Trophoblast cell (in vitro differentiated cells and primary cell): ENCODE results near the gene TRAPPC1.

Experiments used
- DNase-seq, 2 donors: peaks; one replicate each; pipeline ENCODE4 v3.0.0-alpha.2; 2016
- H2AFZ ChIP-seq: 2 replicates; pipeline ENCODE4 v1.6.1; 2013; ENCODE audit warnings: low read length, moderate library complexity, mild to moderate bottlenecking; ENCODE audit not compliant: insufficient read depth, poor library complexity
- H2AK5ac ChIP-seq: 2 replicates; pipeline ENCODE4 v1.6.1; 2013; ENCODE audit warnings: mild to moderate bottlenecking, low read length
- H2BK120ac ChIP-seq: 2 replicates; pipeline ENCODE4 v1.6.1; 2013; ENCODE audit warnings: low read length, mild to moderate bottlenecking, moderate library complexity; ENCODE audit not compliant: insufficient read depth, poor library complexity
- H2BK12ac ChIP-seq: 2 replicates; pipeline ENCODE4 v1.6.1; 2013; ENCODE audit warnings: mild to moderate bottlenecking, low read length, moderate library complexity
- H2BK5ac ChIP-seq: 2 replicates; pipeline ENCODE4 v1.6.1; 2013; ENCODE audit warnings: low read length, low read depth, moderate library complexity, mild to moderate bottlenecking; ENCODE audit not compliant: poor library complexity
- H3K14ac ChIP-seq: 2 replicates; pipeline ENCODE4 v1.6.1; 2013; ENCODE audit warnings: mild to moderate bottlenecking, low read length
- H3K18ac ChIP-seq: 2 replicates; pipeline ENCODE4 v1.6.1; 2013; ENCODE audit warnings: mild to moderate bottlenecking, low read length
- H3K23ac ChIP-seq: 2 replicates; pipeline ENCODE4 v1.6.1; 2013; ENCODE audit warnings: low read length
- H3K27ac ChIP-seq: 2 replicates; pipeline ENCODE4 v1.5.1; 2013; ENCODE audit warnings: low read depth, mild to moderate bottlenecking, inconsistent platforms, low read length, moderate library complexity
- H3K27me3 ChIP-seq: 2 replicates; pipeline ENCODE4 v1.6.1; 2013; ENCODE audit warnings: inconsistent platforms, mild to moderate bottlenecking, low read length, moderate library complexity; ENCODE audit not compliant: insufficient read depth
- H3K36me3 ChIP-seq, 2 experiments: 1 replicate in 1 of 2; 2 replicates in 1 of 2; pipeline ENCODE4 v1.6.1; 2013; ENCODE audit warnings: low read length in 2 of 2, mild to moderate bottlenecking in 2 of 2, moderate library complexity in 1 of 2; ENCODE audit not compliant: insufficient read depth in 2 of 2, control insufficient read depth in 1 of 2
- H3K4ac ChIP-seq: 2 replicates; pipeline ENCODE4 v1.6.1; 2013; ENCODE audit warnings: low read depth, mild to moderate bottlenecking, low read length, moderate library complexity
- H3K4me1 ChIP-seq, 2 experiments: 1 replicate in 1 of 2; 2 replicates in 1 of 2; pipeline ENCODE4 v1.6.1; 2013; ENCODE audit warnings: low read length in 2 of 2, mild to moderate bottlenecking in 2 of 2, moderate library complexity in 1 of 2; ENCODE audit not compliant: insufficient read depth in 2 of 2, control insufficient read depth in 1 of 2
- H3K4me2 ChIP-seq: 2 replicates; pipeline ENCODE4 v1.6.1; 2013; ENCODE audit warnings: inconsistent platforms, mild to moderate bottlenecking, low read length, moderate library complexity
- H3K4me3 ChIP-seq: 2 replicates; pipeline ENCODE4 v1.5.1; 2013; ENCODE audit warnings: mild to moderate bottlenecking, low read depth, low read length, inconsistent platforms
- H3K79me1 ChIP-seq: one replicate; pipeline ENCODE4 v1.6.1; 2013; ENCODE audit warnings: low read length
- H3K79me2 ChIP-seq: 2 replicates; pipeline ENCODE4 v1.6.1; 2013; ENCODE audit warnings: low read length, mild to moderate bottlenecking; ENCODE audit not compliant: control insufficient read depth, insufficient read depth, poor library complexity
- H3K9ac ChIP-seq: 2 replicates; pipeline ENCODE4 v1.6.1; 2013; ENCODE audit warnings: mild to moderate bottlenecking, low read length
- H3K9me3 ChIP-seq: 2 replicates; pipeline ENCODE4 v1.6.1; 2013; ENCODE audit warnings: low read depth, mild to moderate bottlenecking, control low read depth, inconsistent platforms, low read length; ENCODE audit not compliant: insufficient read depth
- H4K12ac ChIP-seq: 2 replicates; pipeline ENCODE4 v1.6.1; 2013; ENCODE audit warnings: low read depth, mild to moderate bottlenecking, low read length, moderate library complexity
- H4K8ac ChIP-seq: 2 replicates; pipeline ENCODE4 v1.6.1; 2013; ENCODE audit warnings: low read depth, mild to moderate bottlenecking, low read length, moderate library complexity
- H4K91ac ChIP-seq: one replicate; pipeline ENCODE4 v1.6.1; 2013; ENCODE audit warnings: low read depth, mild to moderate bottlenecking, low read length, moderate library complexity
- WGBS: extraction: QIAGEN DNeasy Blood & Tissue Kit; methylation state at CpG from one replicate; pipeline ENCODE4 v1.1.7; 2013; ENCODE audit warnings: missing lambda C conversion rate; ENCODE audit not compliant: insufficient read length, insufficient coverage; ENCODE audit errors: extremely low coverage; 5-methylcytosine and 5-hydroxymethylcytosine counted together

Gene TRAPPC1

GRCh38 chr17:7915611-7916384 lies 15.9 kb downstream of the TRAPPC1 start, which contains the start of gene RNF227:
Gene RNF227, minus strand, starts transcription at chr17:7916289. Its CDS starts 94 bp downstream, at chr17:7916195.
- H2BK5ac ChIP-seq = peak within 1 kb of the TSS; percentile 12
- no peak within 1 kb of the TSS for H2AK5ac ChIP-seq
- WGBS = no CpG with 5 or more reads among the region's 100 CpGs
- peak within 1 kb of the TSS; percentile 4 for H3K4ac ChIP-seq
- peak within 1 kb of the TSS; percentile 83 for H3K4me3 ChIP-seq
- H2AFZ ChIP-seq = peak within 1 kb of the TSS; percentile 27
- peak within 1 kb of the TSS; percentile 63 for H3K9ac ChIP-seq
- H3K4me2 ChIP-seq = peak within 1 kb of the TSS; percentile 65
- H3K79me2 ChIP-seq = peaks cover 2% of the 10 kb centered on the region
- peaks cover 10 to 14% of the 10 kb centered on the region in 2 experiments for H3K36me3 ChIP-seq
- peak within 1 kb of the TSS; percentile 30 for H3K14ac ChIP-seq
- peak within 1 kb of the TSS; percentile 55 for H4K12ac ChIP-seq
- peaks cover 3% of the 10 kb centered on the region for H3K27me3 ChIP-seq
- no peak within 1 kb of the TSS for H3K23ac ChIP-seq
- H4K91ac ChIP-seq = peak within 1 kb of the TSS; percentile 42
- H2BK120ac ChIP-seq = no peak within 1 kb of the TSS
- H3K79me1 ChIP-seq = peaks cover 6% of the 10 kb centered on the region
- no peak within 1 kb of the TSS for H2BK12ac ChIP-seq
- H4K8ac ChIP-seq = peak within 1 kb of the TSS; percentile 83
- peak within 1 kb of the TSS; percentile 43 for H3K18ac ChIP-seq
- no peak within 1 kb of the TSS for H3K27ac ChIP-seq
- DNase-seq = peak; percentile 70 to 81
- no peaks in the 10 kb centered on the region for H3K9me3 ChIP-seq
- H3K4me1 ChIP-seq = peaks cover 9 to 14% of the 10 kb centered on the region in 2 experiments

- no peak for DNase-seq
- Histone ChIP-seq H2AK5ac (no peak overlapping the region), H3K23ac (no peak overlapping the region), H3K4ac (no peak overlapping the region), H3K14ac (no peak overlapping the region), H3K27me3 (peaks cover 3% of the 10 kb centered on the region), H3K79me1 (peaks cover 6% of the 10 kb centered on the region), H3K4me2 (peak overlapping the region; percentile 65), H3K9me3 (no peaks in the 10 kb centered on the region), H3K36me3 (peaks cover 15 to 20% of the 10 kb centered on the region in 2 experiments), H2BK5ac (no peak overlapping the region), H2BK120ac (no peak overlapping the region), H4K8ac (peak overlapping the region; percentile 49), H3K9ac (no peak overlapping the region), H2AFZ (peak overlapping the region; percentile 27), H2BK12ac (no peak overlapping the region), H4K12ac (no peak overlapping the region), H4K91ac (no peak overlapping the region), H3K4me1 (peaks cover 9 to 14% of the 10 kb centered on the region in 2 experiments), H3K4me3 (peak overlapping the region; percentile 83), H3K27ac (no peak overlapping the region), H3K18ac (no peak overlapping the region), H3K79me2 (peaks cover 2% of the 10 kb centered on the region)
- WGBS = no CpG with 5 or more reads among the region's 15 CpGs
Measured at GRCh38 chr17:7915179-7915610, 16.6 kb downstream of the TRAPPC1 start.

- Histone ChIP-seq H2BK12ac (no peak overlapping the region), H3K36me3 (peaks cover 26 to 40% of the 10 kb centered on the region in 2 experiments), H3K4me1 (peaks cover 9 to 14% of the 10 kb centered on the region in 2 experiments), H3K18ac (no peak overlapping the region), H3K4me3 (no peak overlapping the region), H3K14ac (no peak overlapping the region), H4K8ac (no peak overlapping the region), H3K27me3 (peaks cover 3% of the 10 kb centered on the region), H4K91ac (no peak overlapping the region), H3K4me2 (no peak overlapping the region), H4K12ac (no peak overlapping the region), H2BK5ac (no peak overlapping the region), H3K9me3 (no peaks in the 10 kb centered on the region), H2AK5ac (no peak overlapping the region), H3K4ac (no peak overlapping the region), H3K23ac (no peak overlapping the region), H3K9ac (no peak overlapping the region), H2BK120ac (no peak overlapping the region), H3K79me1 (peaks cover 6% of the 10 kb centered on the region), H3K27ac (no peak overlapping the region), H2AFZ (no peak overlapping the region), H3K79me2 (peaks cover 2% of the 10 kb centered on the region)
- WGBS = no CpG with 5 or more reads among the region's 3 CpGs
- DNase-seq = peak; percentile 56 to 88
Measured at GRCh38 chr17:7912927-7913524, 18.7 kb downstream of the TRAPPC1 start.

GRCh38 chr17:7911116-7911515 lies 20.6 kb downstream of the TRAPPC1 start:
- H2BK120ac ChIP-seq = no peak overlapping the region
- no peaks in the 10 kb centered on the region for H3K9me3 ChIP-seq

More at GRCh38 chr17:7911116-7911515, 20.6 kb downstream of the TRAPPC1 start:
- Histone ChIP-seq H3K36me3 (peaks cover 44 to 58% of the 10 kb centered on the region in 2 experiments), H3K4me1 (peaks cover 7 to 10% of the 10 kb centered on the region in 2 experiments), H3K27ac (no peak overlapping the region), H3K18ac (no peak overlapping the region), H4K91ac (no peak overlapping the region), H3K27me3 (no peaks in the 10 kb centered on the region), H3K9ac (no peak overlapping the region), H2BK12ac (no peak overlapping the region), H4K8ac (no peak overlapping the region), H2BK5ac (no peak overlapping the region), H3K14ac (no peak overlapping the region), H3K79me1 (peaks cover 5% of the 10 kb centered on the region), H3K4me3 (no peak overlapping the region), H2AFZ (no peak overlapping the region), H3K4ac (no peak overlapping the region), H4K12ac (no peak overlapping the region), H3K79me2 (peaks cover 2% of the 10 kb centered on the region), H2AK5ac (no peak overlapping the region), H3K4me2 (no peak overlapping the region), H3K23ac (no peak overlapping the region)
- no peak for DNase-seq
- WGBS = no CpG with 5 or more reads among the region's 9 CpGs
